Fibroblast of skin of abdomen (primary cell): Measurements from ENCODE around the gene USP34.
"Not testable (repeated sequence)": the region's sequence is repeated elsewhere in the genome, so short reads cannot be mapped to it uniquely, and the experiment has no call there.

Experiments used
- DNase-seq: peaks from one replicate; pipeline ENCODE4 v3.0.0-alpha.2; 2013

USP34 gene

DNA sequence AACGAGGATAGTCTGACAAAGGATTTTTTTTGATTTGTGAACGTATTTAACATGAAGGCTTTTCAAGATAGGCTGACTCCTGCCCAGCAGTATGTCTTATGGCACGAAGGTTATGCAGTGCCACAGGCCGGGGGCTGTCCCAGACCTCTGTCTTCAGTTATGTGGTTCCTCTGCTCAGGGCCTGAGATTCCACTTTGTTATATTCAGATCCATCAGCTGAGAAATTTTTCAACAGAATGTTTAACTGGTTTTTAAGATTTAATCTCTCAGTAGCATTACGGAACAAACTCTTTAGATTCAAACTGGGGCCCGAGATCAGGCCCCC is 288.9 kb downstream of the USP34 start:
- no peak for DNase-seq

DNA sequence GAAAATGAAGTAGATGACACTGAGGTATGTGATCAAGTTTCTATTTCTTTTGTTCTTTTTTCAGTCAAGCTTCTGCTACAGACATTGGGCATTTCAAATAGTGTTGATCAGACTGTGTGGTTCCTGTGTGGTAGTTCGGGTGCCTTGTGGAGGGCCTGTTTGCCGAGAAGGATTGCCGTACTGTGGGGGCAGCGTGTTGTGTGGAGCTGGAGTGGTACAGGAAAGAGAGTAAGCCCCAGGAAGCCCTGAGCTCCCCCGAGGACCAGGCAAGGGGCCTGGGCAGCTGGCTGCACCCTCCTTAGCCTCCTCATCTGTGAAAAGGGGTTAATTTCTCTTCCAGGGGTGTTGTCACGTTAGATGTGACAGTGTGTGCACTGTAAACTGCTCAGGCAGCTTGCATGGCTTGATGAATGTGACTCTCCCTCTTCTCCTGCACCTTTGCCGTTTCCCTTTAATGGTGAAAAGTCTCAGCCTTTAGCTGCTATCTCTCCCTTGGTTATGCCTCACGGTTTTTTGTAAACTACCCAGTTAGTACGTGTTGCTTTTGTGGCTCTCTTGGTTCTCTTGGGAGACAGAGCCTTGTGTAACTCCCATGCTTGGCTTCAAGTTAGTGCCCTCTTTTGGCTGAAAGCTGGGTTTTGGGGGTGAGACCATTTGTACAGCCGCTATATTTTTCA is 289.4 kb downstream of the USP34 start:
- DNase-seq, result no peak

DNA sequence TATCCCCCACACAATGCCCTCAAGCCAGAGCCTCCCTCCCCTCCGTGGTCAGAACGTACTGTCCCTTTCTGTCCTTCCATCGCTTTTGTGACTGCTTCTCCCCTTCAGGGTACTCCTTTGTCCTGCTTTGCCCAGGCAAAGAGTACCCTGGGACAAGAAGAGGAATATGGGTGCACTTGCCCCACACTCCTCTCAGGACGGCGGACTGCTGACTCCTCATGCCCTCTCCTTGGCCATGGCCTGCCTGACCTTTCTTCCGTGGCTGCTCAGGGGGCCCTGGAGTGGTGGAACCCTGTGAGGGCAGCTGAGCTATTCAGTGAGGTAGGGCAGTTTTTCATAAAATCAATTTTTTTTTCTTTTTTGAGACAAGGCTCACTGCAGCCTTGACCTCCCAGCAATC is 290.2 kb downstream of the USP34 start:
- no peak for DNase-seq

DNA sequence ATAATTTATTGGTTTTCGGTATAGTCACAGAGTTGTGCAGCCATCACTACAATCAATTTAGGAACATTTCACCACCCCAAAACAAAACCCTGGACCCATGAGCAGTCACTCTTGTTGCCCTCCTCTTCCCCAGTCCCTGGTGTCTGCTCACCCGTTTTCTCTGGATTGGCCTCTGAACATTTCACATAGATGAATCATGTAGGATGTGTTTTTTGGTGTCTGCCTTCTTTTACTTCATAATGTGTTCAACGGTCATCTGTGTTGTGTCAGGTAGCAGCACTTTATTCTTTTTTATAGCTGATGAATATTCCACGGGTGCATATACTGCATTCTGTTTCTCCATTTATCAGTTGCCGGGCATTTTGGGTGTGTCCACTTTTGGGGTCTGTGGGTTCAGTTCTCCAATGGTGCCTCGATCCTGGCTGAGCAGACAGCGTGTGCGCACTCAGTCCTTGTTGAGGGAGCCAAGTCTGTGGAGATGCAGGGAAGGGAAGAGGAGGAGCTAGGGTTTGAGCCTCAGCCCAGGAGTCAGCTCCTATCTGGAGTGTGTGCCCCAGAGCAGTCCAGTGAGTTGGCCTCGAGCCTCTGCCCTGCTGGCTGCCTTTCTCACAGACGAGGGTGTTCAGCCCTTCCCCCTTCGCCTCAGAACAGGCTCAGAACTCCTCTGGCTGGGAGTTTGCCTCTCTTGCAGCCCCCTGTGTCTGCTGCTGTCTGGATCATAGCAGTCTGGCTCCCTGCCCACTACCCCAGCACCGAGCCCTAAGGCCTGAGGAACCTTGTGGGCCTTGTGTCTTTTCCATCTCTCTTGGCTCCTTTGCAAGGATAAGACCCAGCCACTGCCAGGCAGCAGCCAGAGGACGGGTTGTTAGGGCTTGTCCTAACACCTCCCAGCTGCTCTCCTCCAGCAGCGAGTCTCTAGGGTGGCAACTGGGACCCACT is 290.9 kb downstream of the USP34 start:
- peak; percentile 55 for DNase-seq

DNA sequence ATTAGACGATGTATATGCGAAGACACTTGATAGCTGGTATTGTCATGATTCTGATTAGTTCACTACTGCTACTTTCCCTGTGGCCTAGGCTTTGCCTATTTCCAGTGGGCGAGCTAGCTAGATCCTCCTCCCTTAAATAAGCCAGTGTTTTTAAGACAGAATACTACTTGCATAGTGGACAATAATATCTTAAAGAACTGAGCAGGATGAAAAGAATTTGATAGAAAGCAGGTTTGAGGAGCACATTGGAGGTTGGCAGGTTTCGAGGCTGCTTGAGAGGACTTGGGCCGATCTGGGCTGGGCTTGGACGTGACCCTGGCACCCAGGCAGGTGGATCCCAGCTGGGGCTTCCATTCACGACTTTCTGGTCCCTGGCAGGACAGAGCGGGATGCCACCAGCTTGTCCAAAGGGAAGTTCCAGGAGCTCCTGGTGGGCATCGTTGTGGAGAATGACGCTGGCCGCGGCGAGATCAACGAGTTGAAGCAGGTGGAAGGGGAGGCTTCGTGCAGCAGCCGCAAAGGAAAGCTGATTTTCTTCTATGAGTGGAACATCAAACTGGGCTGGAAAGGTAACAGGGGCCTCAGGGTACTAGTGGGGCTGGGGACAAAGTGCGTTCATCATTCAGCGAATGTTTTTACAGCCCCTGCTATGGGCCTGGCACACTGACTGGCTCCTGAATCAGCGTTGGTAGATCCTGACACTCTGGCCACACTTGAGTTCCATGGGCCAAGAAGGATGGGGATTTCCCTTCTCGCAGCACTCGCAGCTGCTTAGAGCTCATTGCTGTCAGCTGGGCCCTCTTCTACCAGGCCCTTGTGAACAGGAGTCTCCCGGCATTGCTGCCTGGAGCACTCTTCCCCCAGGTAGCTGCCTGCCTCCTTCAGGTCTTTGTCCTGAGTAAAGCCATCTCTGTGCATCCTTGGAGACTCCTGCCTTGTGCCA is 292.0 kb downstream of the USP34 start:
- peak; percentile 6 for DNase-seq

DNA sequence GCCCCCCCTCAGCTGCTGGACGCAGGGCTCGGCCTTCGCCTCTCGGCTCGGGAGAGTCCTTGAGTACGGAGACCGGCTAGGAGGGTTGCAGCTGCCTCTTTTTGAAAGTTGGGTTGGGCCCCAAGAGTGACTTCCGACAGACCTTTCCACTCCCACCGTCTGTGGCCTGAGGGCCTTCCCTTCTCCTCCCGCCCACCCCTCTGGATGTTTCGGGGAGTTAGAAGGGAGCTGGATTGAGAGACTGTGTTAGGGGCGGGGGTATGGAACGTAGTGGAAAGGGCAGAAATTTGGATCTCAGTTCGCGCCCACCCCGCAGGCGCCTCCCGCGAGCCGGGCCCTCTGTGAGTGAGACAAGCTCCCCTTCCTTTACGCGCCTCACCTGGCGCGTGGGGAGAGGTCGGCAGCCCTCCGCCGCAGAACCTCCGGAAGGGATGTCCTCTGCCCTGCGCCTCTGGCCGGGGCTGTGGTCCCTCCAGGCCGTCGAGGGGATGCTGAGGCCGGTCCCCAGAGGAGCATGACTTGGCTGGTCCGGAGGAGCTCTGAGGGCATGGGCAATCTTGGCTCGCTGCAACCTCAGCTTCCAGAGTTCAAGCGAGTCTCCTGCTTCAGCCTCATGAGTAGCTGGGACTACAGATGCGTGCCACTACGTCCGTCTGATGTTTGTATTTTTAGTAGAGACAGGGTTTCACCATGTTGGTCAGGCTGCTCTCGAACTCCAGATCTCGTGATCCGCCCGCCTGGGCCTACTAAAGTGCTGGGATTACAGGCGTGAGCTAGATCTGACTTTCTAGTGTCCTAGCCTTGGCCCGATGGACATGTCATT is 292.9 kb downstream of the USP34 start:
- peak; percentile 19 for DNase-seq

DNA sequence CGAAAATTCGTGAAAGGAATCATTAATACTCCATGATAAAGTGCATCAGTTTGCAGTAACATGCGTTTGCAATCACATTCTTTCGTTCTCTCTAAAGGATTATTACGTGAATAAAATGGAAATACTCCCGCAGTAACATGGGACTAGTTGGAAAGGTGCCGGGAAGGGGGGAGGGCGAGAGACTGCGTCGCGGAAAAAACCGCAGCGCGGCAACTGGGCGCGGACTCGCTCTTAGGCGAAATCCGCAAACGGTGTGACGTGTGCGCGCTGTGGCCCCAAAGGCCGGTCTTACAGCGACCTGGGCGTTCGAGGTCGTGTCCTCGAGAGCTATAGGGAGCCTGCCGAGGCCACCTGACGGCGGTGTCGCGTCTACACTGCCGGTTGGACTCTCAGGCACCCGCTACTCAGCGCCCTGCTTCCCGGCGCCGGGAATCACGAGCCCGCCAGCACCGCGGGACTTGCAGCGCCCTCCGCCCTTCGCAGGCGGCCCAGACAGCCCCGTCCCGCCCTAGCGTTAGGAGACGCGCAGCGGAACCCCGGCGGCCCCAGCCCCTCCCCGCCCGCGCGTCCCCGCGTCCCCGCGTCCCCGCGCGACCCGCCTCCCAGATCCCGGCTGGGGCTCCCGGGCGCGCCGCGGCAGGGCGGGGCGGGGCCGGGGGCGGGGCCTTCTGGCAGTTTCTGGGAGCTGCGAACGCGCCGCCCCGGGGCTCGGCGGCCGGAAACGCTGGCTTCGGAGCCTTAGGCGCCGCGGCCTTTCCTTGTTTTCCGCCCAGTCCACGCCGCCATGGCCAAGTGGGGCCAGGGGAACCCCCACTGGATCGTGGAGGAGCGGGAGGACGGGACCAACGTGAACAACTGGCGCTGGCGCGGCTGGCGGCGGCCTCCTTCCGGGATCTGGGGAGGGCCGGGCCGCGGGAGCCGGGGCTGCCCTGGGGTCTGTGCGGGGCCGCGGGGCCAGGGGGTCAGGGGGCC is 293.8 kb downstream of the USP34 start:
- DNase-seq, result peak; percentile 95

DNA sequence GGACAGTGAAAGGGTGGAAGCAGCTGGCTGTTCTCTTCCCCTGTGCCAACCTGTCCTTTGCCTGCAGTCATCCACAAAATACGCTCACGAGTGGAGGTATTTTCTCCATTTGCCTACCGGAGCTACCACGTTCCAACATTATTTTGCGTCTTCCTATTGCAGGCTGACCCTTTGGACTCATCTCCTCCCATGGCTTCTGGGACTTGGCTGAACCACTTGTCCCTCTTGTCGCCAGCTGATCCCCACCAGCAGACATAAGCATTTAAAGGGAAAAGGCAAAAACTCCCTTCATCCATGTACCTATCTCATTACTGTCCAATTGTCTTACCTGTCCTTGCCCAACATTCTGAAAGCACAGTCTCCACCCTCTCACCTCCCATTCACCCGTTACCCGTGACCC is 295.9 kb downstream of the USP34 start:
- DNase-seq, result no peak

DNA sequence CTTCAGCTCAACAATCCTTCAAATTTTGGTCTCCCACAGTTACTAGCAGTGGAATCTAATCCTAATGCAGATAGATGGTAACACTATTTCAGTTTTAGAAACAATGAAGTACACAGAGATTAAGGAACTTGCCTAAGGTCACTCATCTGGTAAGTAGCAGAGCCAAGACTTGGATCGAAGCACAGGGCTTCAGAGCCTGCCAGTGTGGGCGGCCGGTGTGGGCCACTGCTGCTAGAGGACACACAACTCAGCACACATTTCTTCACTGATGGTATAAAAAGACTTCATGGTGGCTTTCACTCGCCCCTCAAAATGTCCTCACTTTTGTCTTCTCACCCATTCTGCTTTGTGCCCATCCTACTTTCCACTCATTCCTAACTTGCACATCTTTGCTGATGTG is 297.8 kb downstream of the USP34 start:
- DNase-seq, result no peak

DNA sequence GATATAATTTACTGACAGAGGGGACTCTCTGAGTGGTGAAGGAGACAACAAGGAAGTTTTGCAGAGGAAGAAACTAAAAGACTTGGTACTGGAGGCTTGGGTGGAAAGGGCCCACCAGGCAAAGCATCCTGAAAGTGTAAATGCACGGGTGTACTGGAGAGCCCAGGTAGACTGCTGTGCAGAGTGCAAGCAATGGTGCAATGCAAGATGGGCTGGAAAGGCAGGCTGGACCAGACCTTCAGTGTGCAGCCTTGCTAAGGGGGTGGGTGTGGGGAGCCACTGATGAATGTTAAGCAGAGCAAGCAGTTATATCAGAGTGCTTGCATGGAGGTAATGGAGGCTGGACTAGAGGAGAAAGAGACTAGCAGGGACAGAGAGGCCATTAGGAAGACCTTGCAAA is 298.2 kb downstream of the USP34 start:
- no peak for DNase-seq

DNA sequence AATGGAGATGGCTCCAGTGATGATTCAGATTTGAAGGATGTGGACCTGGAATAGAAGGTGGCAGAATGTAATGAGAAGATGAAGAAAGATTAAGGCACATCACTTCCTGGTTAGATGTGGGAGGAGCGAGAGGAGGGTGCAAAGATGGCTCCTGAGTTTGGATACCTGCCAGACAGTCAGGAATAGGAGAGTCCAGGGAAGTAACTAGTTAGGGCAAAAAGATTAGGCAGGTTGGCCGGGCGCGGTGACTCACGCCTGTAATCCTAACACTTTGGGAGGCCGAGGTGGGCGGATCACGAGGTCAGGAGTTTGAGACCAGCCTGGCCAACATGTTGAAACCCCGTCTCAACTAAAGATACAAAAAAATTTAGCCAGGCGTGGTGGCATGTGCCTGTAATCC is 303.3 kb downstream of the USP34 start:
- DNase-seq, result no peak

DNA sequence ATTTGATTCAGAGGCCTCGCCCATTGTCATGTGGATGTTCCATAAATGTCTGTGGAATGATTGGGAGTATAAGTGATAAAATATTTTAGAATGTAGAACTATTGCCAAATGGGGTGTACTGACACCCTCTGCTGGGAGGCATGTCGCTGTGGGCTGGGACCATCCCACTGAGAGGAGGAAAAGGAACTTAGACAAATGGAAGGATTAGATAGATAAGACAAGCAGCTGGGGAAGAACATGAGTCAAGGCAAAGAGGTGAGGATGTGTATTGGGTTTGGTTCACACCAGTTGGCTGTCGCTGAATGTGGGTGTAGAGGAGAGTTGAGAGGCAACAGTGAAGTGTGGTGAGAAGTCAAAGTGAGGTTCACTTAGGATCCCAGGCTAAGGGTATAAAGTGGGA is 304.9 kb downstream of the USP34 start:
- peak; percentile 31 for DNase-seq

DNA sequence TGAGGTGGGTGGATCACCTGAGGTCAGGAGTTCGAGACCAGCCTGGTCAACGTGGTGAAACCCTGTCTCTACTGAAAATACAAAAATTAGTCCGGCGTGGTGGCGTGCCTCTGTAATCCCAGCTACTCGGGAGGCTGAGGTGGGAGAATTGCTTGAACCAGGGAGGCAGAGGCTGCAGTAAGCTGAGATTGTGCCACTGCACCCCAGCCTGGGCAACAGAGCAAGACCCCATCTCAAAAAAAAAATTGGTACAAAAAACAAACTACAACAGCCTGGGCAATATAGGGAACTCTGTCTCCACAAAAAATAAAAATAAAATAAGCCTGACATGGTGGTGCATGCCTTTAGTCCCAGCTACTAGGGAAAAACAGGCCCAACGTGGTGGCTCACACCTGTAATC is 305.8 kb downstream of the USP34 start:
- DNase-seq, result not testable (repeated sequence)

DNA sequence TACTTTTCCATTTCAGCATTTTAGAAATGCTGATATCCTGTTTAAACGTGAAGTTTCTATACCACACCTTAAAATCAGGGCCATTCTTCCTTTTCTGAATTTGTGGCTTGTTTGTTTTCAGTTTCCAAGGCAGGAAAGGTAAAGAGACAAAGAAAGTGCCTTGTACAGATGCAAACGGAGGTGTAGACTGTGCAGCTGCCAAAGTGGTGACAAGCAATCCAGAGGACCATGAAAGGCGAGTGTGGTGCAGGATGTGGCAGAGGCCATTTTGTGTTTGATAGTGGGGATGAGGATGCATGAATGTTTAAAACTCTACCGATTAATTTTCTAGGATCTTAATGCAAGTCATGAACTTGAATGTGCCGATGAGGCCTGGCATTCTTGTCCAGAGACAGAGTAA is 308.2 kb downstream of the USP34 start:
- no peak for DNase-seq

DNA sequence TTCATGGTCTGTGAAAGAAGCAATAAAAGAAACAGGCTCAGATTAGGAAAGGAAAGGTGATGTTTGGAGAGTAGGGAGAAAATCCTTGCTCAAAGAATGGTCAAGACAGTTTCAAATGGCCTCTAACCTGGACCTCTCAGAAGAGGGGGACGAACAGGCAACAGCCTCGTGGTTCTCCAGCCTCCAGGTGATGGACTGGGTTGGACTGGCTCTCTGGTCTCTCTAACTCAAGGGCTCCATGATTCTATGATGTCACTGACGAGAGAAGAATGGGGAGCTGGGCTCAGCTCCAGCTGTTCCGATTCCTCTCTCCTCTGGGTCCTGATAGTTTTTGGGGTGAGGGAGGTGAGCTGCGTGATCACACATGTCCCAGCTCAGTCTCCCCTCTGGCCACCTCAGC is 309.0 kb downstream of the USP34 start, which contains the start of gene C2orf74:
C2orf74 (plus strand) TSS at position 301 of the 400 bp plus-strand sequence. CDS start 327 bp downstream, outside the sequence.
- DNase-seq, result no peak

DNA sequence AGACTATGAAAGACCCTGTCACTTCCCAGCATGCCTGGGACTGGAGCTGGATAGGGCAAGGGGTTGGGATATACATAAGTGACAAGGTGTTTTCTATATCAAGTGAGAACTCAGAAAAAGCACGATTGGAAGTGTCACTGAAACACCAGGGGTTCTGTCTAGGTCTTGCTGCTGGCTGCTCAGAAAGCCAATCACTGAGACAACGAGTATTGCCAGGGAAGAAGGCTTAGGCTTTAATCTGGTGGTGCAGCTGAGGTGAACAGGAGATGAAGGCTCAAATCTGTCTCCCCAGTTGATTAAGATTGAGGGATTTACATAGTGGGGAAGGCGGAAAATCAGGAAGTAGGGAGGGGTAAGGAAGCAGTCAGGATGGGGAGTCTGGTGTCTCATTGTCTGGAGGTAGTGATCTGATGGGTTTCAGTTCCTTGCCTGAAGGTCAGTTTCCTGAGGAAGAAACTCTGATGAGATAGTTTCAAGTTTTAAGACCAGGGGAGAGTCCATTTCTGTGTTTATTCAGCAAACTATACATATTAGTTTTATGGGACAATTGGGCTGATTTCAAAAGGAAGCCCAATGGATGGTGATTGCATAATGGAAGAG is 312.4 kb downstream of the USP34 start:
- DNase-seq, result no peak

DNA sequence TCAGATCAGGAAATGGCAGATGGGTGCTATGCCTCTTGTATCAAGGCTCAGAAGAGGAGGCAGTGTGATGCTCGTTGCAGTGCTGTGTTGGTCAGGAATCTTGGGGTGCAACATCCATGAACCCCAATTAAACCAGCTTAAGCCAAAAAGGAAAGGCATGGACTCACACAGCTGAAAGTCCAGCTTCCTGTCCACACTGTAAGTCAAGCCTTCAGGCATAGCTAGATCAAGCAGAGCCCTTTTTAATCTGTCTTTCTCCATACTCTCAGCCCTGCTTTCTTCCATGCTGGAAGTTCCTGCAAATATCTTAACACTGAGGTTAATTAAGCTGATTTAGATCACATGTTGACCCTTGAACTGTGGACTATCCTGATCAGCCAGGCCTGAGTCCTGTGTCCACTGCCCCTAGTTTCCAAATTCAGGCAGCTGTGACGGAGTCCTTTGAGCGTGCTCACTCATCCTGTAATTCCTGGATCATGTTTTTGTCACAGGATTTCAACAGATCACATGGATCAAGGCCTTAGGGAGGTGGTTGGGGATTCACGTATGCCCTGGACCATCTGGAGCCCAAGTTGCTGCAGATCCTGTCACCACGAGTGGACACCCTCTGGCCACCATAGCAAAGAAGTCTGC is 313.4 kb downstream of the USP34 start:
- DNase-seq, result no peak

DNA sequence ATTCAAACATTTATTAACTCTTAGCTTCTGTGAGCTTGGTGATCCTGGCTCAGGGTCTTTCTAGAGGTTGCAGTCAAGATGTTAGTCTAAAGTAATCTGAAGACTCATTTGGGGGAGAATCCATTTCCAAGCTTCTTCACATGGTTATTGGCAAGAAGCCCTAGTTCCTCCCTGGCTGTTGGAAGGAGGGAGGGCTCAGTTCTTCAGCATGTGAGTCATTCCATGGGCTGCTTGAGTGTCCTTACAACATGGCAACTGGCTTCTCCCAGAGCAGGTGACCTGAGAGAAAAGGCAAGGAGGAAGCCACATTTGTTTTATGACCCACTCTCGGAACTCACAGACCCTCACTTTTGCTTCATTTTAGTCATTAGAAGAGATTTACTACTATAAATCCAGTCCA is 319.5 kb downstream of the USP34 start:
- peak; percentile 31 for DNase-seq

DNA sequence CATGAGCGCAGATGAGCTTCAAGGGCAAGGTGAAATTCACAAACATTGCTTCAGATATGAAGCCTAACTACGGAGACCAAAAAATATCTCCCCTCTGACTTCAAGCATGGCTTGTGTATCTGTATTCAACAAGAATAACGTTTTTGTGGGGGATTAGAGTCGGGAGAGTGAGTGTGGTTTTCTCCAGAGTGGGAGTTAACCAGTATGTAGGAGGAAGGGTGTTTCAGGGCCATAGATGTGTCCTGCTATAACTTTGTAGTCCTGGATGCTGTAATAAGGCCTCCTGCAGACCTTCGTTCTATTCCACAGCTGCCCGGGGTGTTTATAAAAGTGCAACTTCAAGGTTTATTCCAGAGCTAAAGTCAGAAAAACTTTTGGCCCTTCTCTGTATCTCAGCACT is 321.8 kb downstream of the USP34 start:
- DNase-seq, result no peak

DNA sequence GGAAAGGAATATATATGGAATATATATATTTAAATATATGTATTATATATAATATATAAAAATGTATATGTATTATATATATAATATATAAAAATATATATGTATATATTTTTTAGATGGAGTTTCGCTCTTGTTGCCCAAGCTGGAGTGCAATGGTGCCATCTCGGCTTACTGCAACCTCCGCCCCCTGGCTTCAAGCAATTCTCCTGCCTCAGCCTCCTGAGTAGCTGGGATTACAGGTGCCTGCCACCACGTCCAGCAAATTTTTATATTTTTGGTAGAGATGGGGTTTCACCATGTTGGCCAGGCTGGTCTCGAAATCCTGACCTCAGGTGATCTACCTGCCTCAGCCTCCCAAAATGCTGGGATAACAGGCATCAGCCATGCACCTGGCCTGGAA is 322.8 kb downstream of the USP34 start:
- DNase-seq, result not testable (repeated sequence)
